H1 (cell line): ENCODE measurements around the gene ZSWIM4. TPM values are rescaled to one million over a fixed set of nuclear protein-coding genes. Genes with fewer than 3 reads are reported as not detected.

Source experiments
- CTCF ChIA-PET: fragments of 300-600 bp; sonication (Branson Sonifier 250); formaldehyde crosslinking; loops from one replicate; lab custom pipeline; 2021; ENCODE audit not compliant: partially characterized antibody; lab: Charles Lee
- POLR2A ChIA-PET: fragments of 300-600 bp; sonication (Branson Sonifier 250); formaldehyde crosslinking; loops from one replicate; lab custom pipeline; 2021; ENCODE audit warnings: inconsistent platforms; ENCODE audit not compliant: partially characterized antibody; lab: Charles Lee
- DNase-seq, 2 experiments: peaks; one replicate each; pipeline versions ENCODE4 v3.0.0 to v3.0.0-alpha.2; 2010 to 2022; ENCODE audit warnings: low spot score in 2 of 2, low read depth in 1 of 2, mixed read lengths in 1 of 2
- FAIRE-seq: peaks from 2 replicates; lab custom pipeline; 2011; peaks lifted over from hg19 to GRCh38; lab: Jason Lieb, UNC
- H2AFZ ChIP-seq: 2 replicates; pipeline ENCODE4 v1.8.1; 2012; ENCODE audit warnings: low read length, inconsistent platforms
- H2AK5ac ChIP-seq: 2 replicates; pipeline ENCODE4 v1.6.1; 2013; ENCODE audit warnings: low read depth, low read length
- H2BK120ac ChIP-seq: replicated peaks from 2 replicates; pipeline ENCODE3; 2013; ENCODE audit warnings: low read depth, low read length, inconsistent platforms
- H2BK12ac ChIP-seq: 2 replicates; pipeline ENCODE4 v1.6.1; 2013; ENCODE audit warnings: low read depth, low read length
- H2BK15ac ChIP-seq: 2 replicates; pipeline ENCODE4 v1.6.1; 2013; ENCODE audit warnings: low read length
- H2BK20ac ChIP-seq: 2 replicates; pipeline ENCODE4 v1.6.1; 2013; ENCODE audit warnings: low read length
- H2BK5ac ChIP-seq: 2 replicates; pipeline ENCODE4 v1.6.1; 2013; ENCODE audit warnings: low read depth, low read length
- H3K14ac ChIP-seq: 2 replicates; pipeline ENCODE4 v1.6.1; 2013; ENCODE audit warnings: inconsistent platforms; ENCODE audit not compliant: insufficient read length
- H3K18ac ChIP-seq: 2 replicates; pipeline ENCODE4 v1.6.1; 2013; ENCODE audit warnings: low read length; ENCODE audit errors: extremely low read depth
- H3K23ac ChIP-seq: 2 replicates; pipeline ENCODE4 v1.6.1; 2013; ENCODE audit warnings: inconsistent platforms; ENCODE audit not compliant: insufficient read length
- H3K23me2 ChIP-seq: 2 replicates; pipeline ENCODE4 v1.6.1; 2013; ENCODE audit warnings: low read depth, low read length
- H3K27ac ChIP-seq: 2 replicates; pipeline ENCODE4 v1.6.1; 2011; ENCODE audit warnings: low read depth, low read length, inconsistent platforms
- H3K27me3 ChIP-seq, 4 experiments: replicated peaks in 1 of 4; 1 replicate in 1 of 4; 2 replicates in 3 of 4; pipeline versions ENCODE4 v1.6.1 to v1.8.1; 2011 to 2013; ENCODE audit warnings: low read length in 3 of 4, mild to moderate bottlenecking in 3 of 4, inconsistent platforms in 2 of 4, mixed read lengths in 2 of 4, moderate library complexity in 1 of 4; ENCODE audit not compliant: control insufficient read depth in 3 of 4, insufficient read depth in 3 of 4; ENCODE audit errors: extremely low read depth in 1 of 4
- H3K36me3 ChIP-seq, 4 experiments: 2 replicates each; pipeline versions ENCODE4 v1.6.1 to v1.8.1; 2011 to 2013; ENCODE audit warnings: mild to moderate bottlenecking in 4 of 4, low read length in 3 of 4, moderate library complexity in 2 of 4, control low read depth in 1 of 4, inconsistent platforms in 1 of 4; ENCODE audit not compliant: insufficient read depth in 4 of 4, control insufficient read depth in 2 of 4
- H3K4ac ChIP-seq: replicated peaks from 2 replicates; pipeline ENCODE3; 2013; ENCODE audit warnings: low read length, low read depth, mixed read lengths, inconsistent platforms; ENCODE audit not compliant: insufficient read length
- H3K4me1 ChIP-seq, 4 experiments: replicated peaks in 1 of 4; 1 replicate in 1 of 4; 2 replicates in 3 of 4; pipeline versions ENCODE4 v1.6.1 to v1.8.1; 2011 to 2013; ENCODE audit warnings: low read length in 3 of 4, inconsistent platforms in 2 of 4, mixed read lengths in 1 of 4; ENCODE audit not compliant: insufficient read depth in 4 of 4, control insufficient read depth in 3 of 4
- H3K4me2 ChIP-seq, 2 experiments: 2 replicates each; pipeline versions ENCODE4 v1.6.1 to v1.8.1; 2011 to 2013; ENCODE audit warnings: low read depth in 2 of 2, low read length in 2 of 2, control low read depth in 1 of 2, inconsistent platforms in 1 of 2, mild to moderate bottlenecking in 1 of 2; ENCODE audit not compliant: insufficient read depth in 1 of 2
- H3K4me3 ChIP-seq, 4 experiments: fragments of 200-600, 300-600 bp in 1 of 4; sonication (generic), shearing (Covaris generic), sonication (Bioruptor Twin) in 1 of 4; 2 replicates each; pipeline versions ENCODE4 v1.5.1 to v1.8.1; 2011 to 2016; ENCODE audit warnings: low read length in 4 of 4, low read depth in 3 of 4, control low read depth in 2 of 4, inconsistent platforms in 2 of 4, mild to moderate bottlenecking in 2 of 4, mixed read lengths in 1 of 4, moderate library complexity in 1 of 4; ENCODE audit not compliant: insufficient read depth in 2 of 4; ENCODE audit errors: extremely low read depth in 1 of 4
- H3K56ac ChIP-seq: replicated peaks from 2 replicates; pipeline ENCODE3; 2013; ENCODE audit warnings: low read depth, mild to moderate bottlenecking, mixed read lengths, low read length, inconsistent platforms; ENCODE audit not compliant: insufficient read length
- H3K79me1 ChIP-seq: 2 replicates; pipeline ENCODE4 v1.6.1; 2013; ENCODE audit warnings: low read depth, low read length, control low read depth
- H3K79me2 ChIP-seq, 2 experiments: 2 replicates each; pipeline versions ENCODE4 v1.6.1 to v1.8.1; 2012 to 2013; ENCODE audit warnings: low read length in 2 of 2, mild to moderate bottlenecking in 2 of 2, inconsistent platforms in 1 of 2; ENCODE audit not compliant: insufficient read depth in 2 of 2, control insufficient read depth in 1 of 2
- H3K9ac ChIP-seq, 4 experiments: replicated peaks in 1 of 4; 1 replicate in 1 of 4; 2 replicates in 3 of 4; pipeline versions ENCODE4 v1.6.1 to v1.8.1; 2011 to 2013; ENCODE audit warnings: low read depth in 3 of 4, low read length in 3 of 4, control low read depth in 2 of 4, mild to moderate bottlenecking in 2 of 4, moderate library complexity in 2 of 4, inconsistent platforms in 1 of 4; ENCODE audit errors: extremely low read depth in 1 of 4
- H3K9me3 ChIP-seq, 2 experiments: 2 replicates each; pipeline versions ENCODE4 v1.6.1 to v1.8.1; 2012 to 2013; ENCODE audit warnings: mild to moderate bottlenecking in 2 of 2, moderate library complexity in 2 of 2, control low read depth in 1 of 2, inconsistent platforms in 1 of 2, low read depth in 1 of 2, low read length in 1 of 2, mixed read lengths in 1 of 2; ENCODE audit not compliant: insufficient read depth in 2 of 2
- H4K20me1 ChIP-seq, 2 experiments: replicated peaks in 1 of 2; 2 replicates each; pipeline versions ENCODE3 to v1.8.1; 2011 to 2013; ENCODE audit warnings: inconsistent platforms in 2 of 2, low read length in 2 of 2, mild to moderate bottlenecking in 1 of 2; ENCODE audit not compliant: insufficient read depth in 2 of 2, control insufficient read depth in 1 of 2
- H4K5ac ChIP-seq: 2 replicates; pipeline ENCODE4 v1.6.1; 2013; ENCODE audit warnings: low read length, low read depth, mixed read lengths, inconsistent platforms; ENCODE audit not compliant: insufficient read length
- H4K8ac ChIP-seq: 2 replicates; pipeline ENCODE4 v1.8.0; 2013; ENCODE audit warnings: mild to moderate bottlenecking, moderate library complexity, low read length, inconsistent platforms; ENCODE audit not compliant: insufficient read depth; ENCODE audit errors: extremely low read depth
- H4K91ac ChIP-seq: replicated peaks from 2 replicates; pipeline ENCODE3; 2013; ENCODE audit warnings: low read length, mixed read lengths, inconsistent platforms; ENCODE audit not compliant: insufficient read length
- ASH2L ChIP-seq: fragments of 200-600, 300-600 bp; sonication (generic); IDR thresholded peaks from one replicate; pipeline ENCODE4 v1.7.1; 2017; ENCODE audit warnings: low read length
- EGR1 ChIP-seq: IDR thresholded peaks from 2 replicates; pipeline ENCODE4 v1.6.1; 2011; ENCODE audit warnings: low read depth, low read length, borderline replicate concordance
- RBBP5 ChIP-seq: IDR thresholded peaks from 2 replicates; pipeline ENCODE4 v1.7.1; 2012; ENCODE audit warnings: low read depth, mild to moderate bottlenecking, inconsistent platforms, low read length, moderate library complexity, borderline replicate concordance
- SP1 ChIP-seq: IDR thresholded peaks from 2 replicates; pipeline ENCODE4 v1.6.1; 2011; ENCODE audit warnings: low read depth, low read length
- SUZ12 ChIP-seq: fragments of 200-600 bp; sonication (generic); IDR thresholded peaks from 2 replicates; pipeline ENCODE4 v1.6.1; 2012; ENCODE audit warnings: mild to moderate bottlenecking, inconsistent platforms, low read length, moderate library complexity, mixed read lengths
- TAF1 ChIP-seq: IDR thresholded peaks from 2 replicates; pipeline ENCODE4 v1.6.1; 2011; ENCODE audit warnings: mild to moderate bottlenecking, low read depth, low read length
- WGBS, 2 experiments: shearing (Covaris generic) in 1 of 2; methylation state at CpG; one replicate each; pipeline versions ENCODE4 v1.1.6 to v1.1.7; 2013 to 2015; ENCODE audit warnings: low lambda C conversion rate in 2 of 2, mixed read lengths in 2 of 2, inconsistent platforms in 1 of 2, low coverage in 1 of 2, missing lambda C conversion rate in 1 of 2; ENCODE audit not compliant: insufficient replicate concordance in 2 of 2, insufficient coverage in 1 of 2, insufficient read length in 1 of 2; ENCODE audit errors: extremely low coverage in 1 of 2, missing lambda C conversion rate in 1 of 2; 5-methylcytosine and 5-hydroxymethylcytosine counted together
- polyA plus RNA-seq, 7 experiments: library from polyadenylated mRNA; depleted of rRNA in 3 of 7; stranded (reverse) in 5 of 7; unstranded in 2 of 7; fragments of >200 nt in 5 of 7; fragments of 200-250 nt in 2 of 7; gene quantifications; 1 replicate in 5 of 7; 2 replicates in 1 of 7; 4 replicates in 1 of 7; pipeline versions ENCODE4 v1.2.1 to v1.2.3, GENCODE V29; 2011 to 2013; ENCODE audit warnings: missing spikeins in 2 of 7, mixed read lengths in 2 of 7
- total RNA-seq: library from RNA; stranded (reverse); fragmentation: NEBNext Ultra II Directional; extraction: Animal tissue kit (Norgen Biotek cat#: 25700); gene quantifications from 2 replicates; pipeline ENCODE4 v1.2.1, GENCODE V29; 2021

Gene ZSWIM4
- total and polyA plus RNA-seq, 2 of the 8 experiments (the other 6 are each of a cell fraction or from before 2014, with no cell fraction given), result 12.2 to 31.1 TPM

GRCh38 chr19:13869281-13869680 is 74.0 kb downstream of the ZSWIM4 start:
- peaks cover 37 to 89% (median 73%) of the 10 kb centered on the region in 4 experiments for H3K27me3 ChIP-seq
- no peak overlapping the region for H3K9ac ChIP-seq
- H2AFZ ChIP-seq, result no peak overlapping the region
- no peak overlapping the region for H2BK15ac ChIP-seq
- WGBS, 2 experiments, result 84% methylated on average over 12 of the region's 13 CpGs; no CpG with 5 or more reads in 1 of the 2 experiments
- no peak overlapping the region for H2BK20ac ChIP-seq
- no peak overlapping the region for H2AK5ac ChIP-seq
- DNase-seq, result no peak
- no peak overlapping the region for H4K91ac ChIP-seq
- POLR2A ChIA-PET, result interaction anchor here (1.3 to 1.6 kb wide), 2 partner anchors 12 to 74 kb away, joined by 3 read pairs; partner anchors contain the start of gene ZSWIM4
- no peak overlapping the region for H4K5ac ChIP-seq
- H3K4me1 ChIP-seq, result peaks cover 0 to 4% (median 0%) of the 10 kb centered on the region in 4 experiments; a peak in 6 of 7 replicates
- H3K23ac ChIP-seq, result no peak overlapping the region
- H2BK12ac ChIP-seq, result no peak overlapping the region
- H2BK120ac ChIP-seq, result no peak overlapping the region
- no peak overlapping the region for H3K4me3 ChIP-seq
- H3K4me2 ChIP-seq, result no peak overlapping the region
- H3K4ac ChIP-seq, result no peak overlapping the region
- no peaks in the 10 kb centered on the region for H3K79me2 ChIP-seq
- H3K23me2 ChIP-seq, result no peaks in the 10 kb centered on the region; the same call in 1 of the 2 replicates
- no peak overlapping the region for H2BK5ac ChIP-seq
- TF ChIP-seq ASH2L (no peak), RBBP5 (no peak), TAF1 (no peak), SP1 (no peak), SUZ12 (no peak), EGR1 (no peak)
- TF ChIP-seq, all 59 proteins: peak for 0
- no peak overlapping the region for H3K27ac ChIP-seq
- FAIRE-seq, result no peak
- no peak overlapping the region for H4K8ac ChIP-seq
- peaks cover 0 to 16% of the 10 kb centered on the region in 2 experiments for H4K20me1 ChIP-seq
- no peaks in the 10 kb centered on the region for H3K36me3 ChIP-seq
- no peak overlapping the region for H3K56ac ChIP-seq
- no peak overlapping the region for H3K14ac ChIP-seq
- CTCF ChIA-PET, result interaction anchor here (0.6 to 1.5 kb wide), 7 partner anchors 10 to 479 kb away, joined by 3 to 5 read pairs (median 4); no protein-coding TSS in a partner anchor
- no peaks in the 10 kb centered on the region for H3K9me3 ChIP-seq
- H3K79me1 ChIP-seq, result no peaks in the 10 kb centered on the region
- H3K18ac ChIP-seq, result no peak overlapping the region
